GM12878 (cell line): ENCODE data around the gene DNAH1. TPM values are rescaled to one million over a fixed set of nuclear protein-coding genes. Genes with fewer than 3 reads are reported as not detected.

ENCODE experiments used
- ATAC-seq: fragments of 200-7000 bp; cut with Tn5 transposase; 3 replicates; pipeline ENCODE4 v1.9.1; 2020; ENCODE audit warnings: mild to moderate bottlenecking, moderate library complexity
- BruUV-seq: library from RNA; stranded (reverse); fragments of 400-500 nt; replicated peaks from 2 replicates; lab custom pipeline; 2021; lab: Mats Ljungman, UMichigan
- CTCF ChIA-PET: fragments of 300-600 bp; sonication (Branson Sonifier 250); formaldehyde crosslinking; extraction: SDS; loops from one replicate; lab custom pipeline; 2021; ENCODE audit warnings: inconsistent platforms; lab: Yijun Ruan, JAX
- POLR2A ChIA-PET: fragments of 350-600 bp; formaldehyde crosslinking; extraction: SDS; loops from one replicate; lab custom pipeline; 2021; ENCODE audit warnings: inconsistent platforms; lab: Charles Lee
- RAD21 ChIA-PET: fragments of 300-600 bp; sonication (Branson Sonifier 250); formaldehyde crosslinking; loops from one replicate; lab custom pipeline; 2023; ENCODE audit warnings: antibody characterized with exemption; ENCODE audit not compliant: unreplicated experiment; lab: Charles Lee
- SMC1A ChIA-PET: fragments of 300-600 bp; sonication (Branson Sonifier 250); formaldehyde crosslinking; loops from one replicate; lab custom pipeline; 2023; ENCODE audit not compliant: unreplicated experiment, uncharacterized antibody; lab: Charles Lee
- DNase-seq: peaks from one replicate; pipeline ENCODE4 v3.0.0-alpha.2; 2011; ENCODE audit warnings: low read depth, low spot score
- FAIRE-seq: peaks from 3 replicates; lab custom pipeline; 2011; peaks lifted over from hg19 to GRCh38; lab: Jason Lieb, UNC
- H2AFZ ChIP-seq: 2 replicates; pipeline ENCODE4 v1.6.0; 2011; ENCODE audit warnings: low read depth, low read length, control low read depth; ENCODE audit not compliant: control insufficient read depth
- H3K27ac ChIP-seq: 2 replicates; pipeline ENCODE4 v1.5.1; 2011; ENCODE audit warnings: control low read depth; ENCODE audit not compliant: control insufficient read depth, insufficient read depth
- H3K27me3 ChIP-seq, 2 experiments: replicated peaks in 1 of 2; 2 replicates each; pipeline versions ENCODE4 v1.6.0 to v1.6.1; 2011; ENCODE audit warnings: low read length in 1 of 2; ENCODE audit not compliant: control insufficient read depth in 2 of 2, insufficient read depth in 2 of 2
- H3K36me3 ChIP-seq, 2 experiments: 2 replicates each; pipeline ENCODE4 v1.5.1; 2011; ENCODE audit warnings: low read length in 1 of 2; ENCODE audit not compliant: control insufficient read depth in 2 of 2, insufficient read depth in 2 of 2
- H3K4me1 ChIP-seq: 2 replicates; pipeline ENCODE4 v1.6.1; 2011; ENCODE audit warnings: mild to moderate bottlenecking, low read length, moderate library complexity, mixed read lengths; ENCODE audit not compliant: control insufficient read depth, insufficient read depth
- H3K4me2 ChIP-seq: 2 replicates; pipeline ENCODE4 v1.6.0; 2011; ENCODE audit warnings: control low read depth; ENCODE audit not compliant: control insufficient read depth, insufficient read depth
- H3K4me3 ChIP-seq: fragments of 200-600 bp; sonication (generic); 2 replicates; pipeline ENCODE4 v1.5.1; 2016
- H3K79me2 ChIP-seq: 2 replicates; pipeline ENCODE4 v1.6.0; 2011; ENCODE audit warnings: low read length; ENCODE audit not compliant: control insufficient read depth, insufficient read depth
- H3K9ac ChIP-seq: 2 replicates; pipeline ENCODE4 v1.8.0; 2011; ENCODE audit warnings: low read length, control low read depth, mixed read lengths; ENCODE audit not compliant: control insufficient read depth, insufficient read depth
- H3K9me3 ChIP-seq: replicated peaks from 3 replicates; pipeline ENCODE4 v1.5.1; 2011; ENCODE audit warnings: mild to moderate bottlenecking, low read length; ENCODE audit not compliant: control insufficient read depth, insufficient read depth
- H4K20me1 ChIP-seq: 2 replicates; pipeline ENCODE4 v1.6.0; 2011; ENCODE audit not compliant: control insufficient read depth, insufficient read depth
- BCLAF1 ChIP-seq: fragments of 450-650 bp; IDR thresholded peaks from 2 replicates; pipeline ENCODE4 v1.6.1; 2017; ENCODE audit warnings: antibody characterized with exemption, mild to moderate bottlenecking, moderate library complexity
- BMI1 ChIP-seq: fragments of 450-650 bp; IDR thresholded peaks from 2 replicates; pipeline ENCODE4 v1.6.1; 2016; ENCODE audit warnings: mild to moderate bottlenecking, moderate library complexity, borderline replicate concordance
- EP300 ChIP-seq, 2 experiments: fragments of 150-350 bp in 1 of 2; IDR thresholded peaks; 2 replicates each; pipeline ENCODE4 v1.6.1; 2011 to 2012; ENCODE audit warnings: low read depth in 2 of 2, low read length in 2 of 2, borderline replicate concordance in 1 of 2, improper control_type of control experiment in 1 of 2, inconsistent platforms in 1 of 2; ENCODE audit not compliant: control insufficient read depth in 1 of 2
- FOXK2 ChIP-seq: fragments of 450-650 bp; IDR thresholded peaks from 2 replicates; pipeline ENCODE4 v1.6.1; 2017; ENCODE audit warnings: mild to moderate bottlenecking, moderate library complexity
- HDGF ChIP-seq: fragments of 450-650 bp; IDR thresholded peaks from 2 replicates; pipeline ENCODE4 v1.6.1; 2016; ENCODE audit warnings: antibody characterized with exemption
- MEF2B ChIP-seq: fragments of 450-650 bp; IDR thresholded peaks from 2 replicates; pipeline ENCODE4 v1.6.1; 2018; ENCODE audit warnings: mild to moderate bottlenecking, moderate library complexity; ENCODE audit not compliant: partially characterized antibody, poor library complexity, severe bottlenecking
- NFYA ChIP-seq: IDR thresholded peaks from 2 replicates; pipeline ENCODE4 v1.6.1; 2011; ENCODE audit warnings: low read depth, mild to moderate bottlenecking, low read length, improper control_type of control experiment, borderline replicate concordance
- PBX3 ChIP-seq: IDR thresholded peaks from 2 replicates; pipeline ENCODE4 v1.6.1; 2011; ENCODE audit warnings: mild to moderate bottlenecking, low read depth, low read length, moderate library complexity; ENCODE audit not compliant: insufficient replicate concordance
- POLR2AphosphoS5 ChIP-seq: IDR thresholded peaks from 2 replicates; pipeline ENCODE4 v1.6.1; 2011; ENCODE audit warnings: mild to moderate bottlenecking, low read length, inconsistent platforms
- SIN3A ChIP-seq: IDR thresholded peaks from 2 replicates; pipeline ENCODE4 v1.6.1; 2012; ENCODE audit warnings: low read depth, low read length, improper control_type of control experiment
- SIX5 ChIP-seq: IDR thresholded peaks from 2 replicates; pipeline ENCODE4 v1.6.1; 2011; ENCODE audit warnings: mild to moderate bottlenecking, low read depth, low read length, moderate library complexity; ENCODE audit not compliant: severe bottlenecking
- STAT3 ChIP-seq: IDR thresholded peaks from 2 replicates; pipeline ENCODE4 v1.6.1; 2011; ENCODE audit warnings: low read depth, low read length, improper control_type of control experiment
- YBX1 ChIP-seq: fragments of 450-650 bp; IDR thresholded peaks from 2 replicates; pipeline ENCODE4 v1.6.1; 2016; ENCODE audit warnings: antibody characterized with exemption
- ZBTB11 ChIP-seq: fragments of 450-650 bp; formaldehyde crosslinking; IDR thresholded peaks from 2 replicates; pipeline ENCODE4 v1.5.0; 2022; ENCODE audit warnings: mild to moderate bottlenecking, missing genetic modification characterization
- WGBS: methylation state at CpG from one replicate; pipeline ENCODE4 v1.1.6; 2016; ENCODE audit warnings: low lambda C conversion rate; ENCODE audit not compliant: insufficient replicate concordance, insufficient coverage; ENCODE audit errors: missing lambda C conversion rate; 5-methylcytosine and 5-hydroxymethylcytosine counted together
- in situ Hi-C: fragments of 300-500 bp; cut with MboI; formaldehyde crosslinking; loops from 9 replicates; pipeline ENCODE4 v1.14.3; 2018; ENCODE audit warnings: mixed read lengths
- intact Hi-C: fragments of 100-400 bp; cut with micrococcal nuclease; formaldehyde crosslinking; loops from one replicate; pipeline ENCODE4 v1.14.2; 2022; ENCODE audit not compliant: unreplicated experiment
- polyA plus RNA-seq, 11 experiments: library from polyadenylated mRNA; depleted of rRNA in 4 of 11; unstranded in 6 of 11; stranded (reverse) in 5 of 11; fragments of >200 nt; fragmentation: Nextera tagmentation in 4 of 11; fragmentation: Illumina TruSeq in 1 of 11; extraction: Ambion mirVana in 4 of 11; extraction: Trizol in 1 of 11; gene quantifications; 1 replicate in 1 of 11; 2 replicates in 10 of 11; pipeline versions ENCODE4 v1.2.1 to v1.2.3, GENCODE V29; 2011 to 2016; ENCODE audit warnings: inconsistent platforms in 2 of 11, missing spikeins in 2 of 11, low read depth in 1 of 11
- total RNA-seq, 4 experiments: library from RNA; depleted of rRNA in 3 of 4; stranded (reverse); fragments of >200 nt in 3 of 4; fragmentation: Illumina TruSeq in 1 of 4; extraction: Trizol in 1 of 4; gene quantifications; 2 replicates each; pipeline versions ENCODE4 v1.2.1 to v1.2.3, GENCODE V29; 2013 to 2021
- TF ChIP-seq, protein P1 (sequence below): fragments of 450-650 bp; IDR thresholded peaks from 2 replicates; pipeline ENCODE4 v1.6.1; 2017; ENCODE audit warnings: borderline replicate concordance

The DNAH1 gene
- total and polyA plus RNA-seq, 10 of the 15 experiments (the other 5 are each of a cell fraction or from before 2014, with no cell fraction given), result 0.31 to 5.8 (median 2.7) TPM

GRCh38 chr3:52433996-52434479 lies 117.9 kb downstream of the DNAH1 start:
- no peak for DNase-seq
- no peaks in the 10 kb centered on the region for H3K79me2 ChIP-seq
- no peak for ATAC-seq
- no peak overlapping the region for H3K4me3 ChIP-seq
- WGBS, result 35% methylated on average over 6 of the region's 6 CpGs
- H3K9ac ChIP-seq, result no peak overlapping the region
- H3K4me2 ChIP-seq, result no peak overlapping the region
- ChIA-PET RAD21 (no interaction called here), CTCF (interaction anchor here (1.1 to 4.2 kb wide), 3 partner anchors 13 to 993 kb away, joined by 3 to 35 read pairs (median 5); partner anchors contain the start of gene SEMA3G), POLR2A (no interaction called here), SMC1A (interaction anchor here (0.7 to 1.2 kb wide), 2 partner anchors 12 to 14 kb away, joined by 3 read pairs; no protein-coding TSS in a partner anchor)
- H3K36me3 ChIP-seq, result no peaks in the 10 kb centered on the region
- no peaks in the 10 kb centered on the region for H3K9me3 ChIP-seq
- no peak for FAIRE-seq
- H3K27ac ChIP-seq, result no peak overlapping the region
- intact Hi-C loops, result no loop called here
- H3K4me1 ChIP-seq, result no peaks in the 10 kb centered on the region
- in situ Hi-C loops, result no loop called here
- H2AFZ ChIP-seq, result no peak overlapping the region
- no TSS peak for BruUV-seq
- H3K27me3 ChIP-seq, result no peaks in the 10 kb centered on the region
- no peaks in the 10 kb centered on the region for H4K20me1 ChIP-seq
- TF ChIP-seq ZBTB11 (CRISPR knock-in tag) (no peak), EP300 (IDR thresholded peaks at IDR 0.05; ENCODE audit: borderline replicate concordance in 1 of 2, control insufficient read depth in 1 of 2, low read depth in 2 of 2, low read length in 2 of 2) (no peak), STAT3 (no peak), BMI1 (no peak), SIN3A (no peak), YBX1 (no peak), FOXK2 (no peak), BCLAF1 (no peak), NFYA (no peak), PBX3 (no peak), SIX5 (no peak), HDGF (no peak), POLR2AphosphoS5 (no peak), MEF2B (no peak)
- TF ChIP-seq, protein P1, sequence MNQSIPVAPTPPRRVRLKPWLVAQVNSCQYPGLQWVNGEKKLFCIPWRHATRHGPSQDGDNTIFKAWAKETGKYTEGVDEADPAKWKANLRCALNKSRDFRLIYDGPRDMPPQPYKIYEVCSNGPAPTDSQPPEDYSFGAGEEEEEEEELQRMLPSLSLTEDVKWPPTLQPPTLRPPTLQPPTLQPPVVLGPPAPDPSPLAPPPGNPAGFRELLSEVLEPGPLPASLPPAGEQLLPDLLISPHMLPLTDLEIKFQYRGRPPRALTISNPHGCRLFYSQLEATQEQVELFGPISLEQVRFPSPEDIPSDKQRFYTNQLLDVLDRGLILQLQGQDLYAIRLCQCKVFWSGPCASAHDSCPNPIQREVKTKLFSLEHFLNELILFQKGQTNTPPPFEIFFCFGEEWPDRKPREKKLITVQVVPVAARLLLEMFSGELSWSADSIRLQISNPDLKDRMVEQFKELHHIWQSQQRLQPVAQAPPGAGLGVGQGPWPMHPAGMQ, result no peak
